Mesenchymal stem cell (in vitro differentiated cells and primary cell): Measurements from ENCODE around the gene FAM8A1.
"Not testable (repeated sequence)": the region's sequence is repeated elsewhere in the genome, so short reads cannot be mapped to it uniquely, and the experiment has no call there.

Experiments
- DNase-seq: peaks from one replicate; pipeline ENCODE4 v3.0.0-alpha.2; 2013
- H2AFZ ChIP-seq: one replicate; pipeline ENCODE4 v1.6.1; 2013; ENCODE audit warnings: low read depth, mild to moderate bottlenecking, control low read depth, inconsistent platforms, low read length, moderate library complexity
- H2AK5ac ChIP-seq: 2 replicates; pipeline ENCODE4 v1.6.1; 2013; ENCODE audit warnings: low read length, moderate library complexity, mild to moderate bottlenecking, inconsistent platforms; ENCODE audit not compliant: severe bottlenecking
- H2BK120ac ChIP-seq: one replicate; pipeline ENCODE4 v1.6.1; 2013; ENCODE audit warnings: low read depth, mild to moderate bottlenecking, inconsistent platforms, low read length, moderate library complexity
- H2BK12ac ChIP-seq, 2 experiments: one replicate each; pipeline ENCODE4 v1.6.1; 2013; ENCODE audit warnings: inconsistent platforms in 2 of 2, low read length in 2 of 2, mild to moderate bottlenecking in 2 of 2, moderate library complexity in 2 of 2, control low read depth in 1 of 2
- H2BK15ac ChIP-seq: one replicate; pipeline ENCODE4 v1.6.1; 2013; ENCODE audit warnings: mild to moderate bottlenecking, low read depth, inconsistent platforms; ENCODE audit not compliant: poor library complexity, severe bottlenecking
- H2BK5ac ChIP-seq: 2 replicates; pipeline ENCODE4 v1.6.1; 2013; ENCODE audit warnings: low read depth, mild to moderate bottlenecking, low read length, control low read depth, inconsistent platforms; ENCODE audit not compliant: poor library complexity, severe bottlenecking
- H3K14ac ChIP-seq, 2 experiments: one replicate each; pipeline ENCODE4 v1.6.1; 2013; ENCODE audit warnings: inconsistent platforms in 2 of 2, low read length in 2 of 2, control low read depth in 1 of 2, mild to moderate bottlenecking in 1 of 2, moderate library complexity in 1 of 2
- H3K18ac ChIP-seq, 2 experiments: one replicate each; pipeline ENCODE4 v1.6.1; 2013; ENCODE audit warnings: inconsistent platforms in 2 of 2, low read length in 2 of 2, control low read depth in 1 of 2, low read depth in 1 of 2, mild to moderate bottlenecking in 1 of 2
- H3K23ac ChIP-seq, 2 experiments: one replicate each; pipeline ENCODE4 v1.6.1; 2013; ENCODE audit warnings: inconsistent platforms in 2 of 2, low read length in 2 of 2, mild to moderate bottlenecking in 2 of 2, moderate library complexity in 2 of 2, control low read depth in 1 of 2
- H3K27ac ChIP-seq: 2 replicates; pipeline ENCODE4 v1.5.1; 2013; ENCODE audit warnings: mild to moderate bottlenecking, moderate library complexity, low read length, control low read depth, inconsistent platforms; ENCODE audit not compliant: poor library complexity, severe bottlenecking
- H3K27me3 ChIP-seq, 2 experiments: 2 replicates each; pipeline versions ENCODE4 v1.6.1 to v1.7.0; 2013; ENCODE audit warnings: low read length in 2 of 2, mild to moderate bottlenecking in 2 of 2, moderate library complexity in 2 of 2, control low read depth in 1 of 2, inconsistent platforms in 1 of 2; ENCODE audit not compliant: control insufficient read depth in 1 of 2, insufficient read depth in 1 of 2
- H3K36me3 ChIP-seq, 2 experiments: 2 replicates each; pipeline versions ENCODE4 v1.6.1 to v1.7.0; 2013; ENCODE audit warnings: low read length in 2 of 2, control low read depth in 1 of 2, inconsistent platforms in 1 of 2, low read depth in 1 of 2, mild to moderate bottlenecking in 1 of 2; ENCODE audit not compliant: insufficient read depth in 2 of 2, control insufficient read depth in 1 of 2
- H3K4ac ChIP-seq, 2 experiments: one replicate each; pipeline ENCODE4 v1.6.1; 2013; ENCODE audit warnings: inconsistent platforms in 2 of 2, low read length in 2 of 2, mild to moderate bottlenecking in 2 of 2, moderate library complexity in 2 of 2, control low read depth in 1 of 2, low read depth in 1 of 2
- H3K4me1 ChIP-seq: 2 replicates; pipeline ENCODE4 v1.6.1; 2013; ENCODE audit warnings: low read depth, low read length, control low read depth; ENCODE audit not compliant: control insufficient read depth, insufficient read depth
- H3K4me2 ChIP-seq: 2 replicates; pipeline ENCODE4 v1.6.1; 2013; ENCODE audit warnings: low read length, mild to moderate bottlenecking, inconsistent platforms; ENCODE audit not compliant: poor library complexity, severe bottlenecking
- H3K4me3 ChIP-seq, 2 experiments: 2 replicates each; pipeline versions ENCODE4 v1.5.1 to v1.7.0; 2013; ENCODE audit warnings: low read length in 2 of 2, mild to moderate bottlenecking in 2 of 2, control low read depth in 1 of 2, low read depth in 1 of 2; ENCODE audit not compliant: insufficient read depth in 1 of 2
- H3K79me1 ChIP-seq: replicated peaks from 2 replicates; pipeline ENCODE4 v1.6.1; 2013; ENCODE audit warnings: mild to moderate bottlenecking, control low read depth, low read length, inconsistent platforms; ENCODE audit not compliant: poor library complexity, severe bottlenecking
- H3K9ac ChIP-seq: 2 replicates; pipeline ENCODE4 v1.7.0; 2013; ENCODE audit warnings: mild to moderate bottlenecking, low read length, moderate library complexity
- H3K9me3 ChIP-seq: 2 replicates; pipeline ENCODE4 v1.7.0; 2013; ENCODE audit warnings: mild to moderate bottlenecking, low read length; ENCODE audit not compliant: control insufficient read depth
- H4K8ac ChIP-seq: one replicate; pipeline ENCODE4 v1.6.1; 2013; ENCODE audit warnings: inconsistent platforms, mild to moderate bottlenecking, low read length, moderate library complexity
- H4K91ac ChIP-seq: one replicate; pipeline ENCODE4 v1.6.1; 2013; ENCODE audit warnings: mild to moderate bottlenecking, low read length, inconsistent platforms
- WGBS: methylation state at CpG from one replicate; pipeline ENCODE4 v1.1.7; 2013; ENCODE audit warnings: mixed read lengths; 5-methylcytosine and 5-hydroxymethylcytosine counted together

The FAM8A1 gene

DNA sequence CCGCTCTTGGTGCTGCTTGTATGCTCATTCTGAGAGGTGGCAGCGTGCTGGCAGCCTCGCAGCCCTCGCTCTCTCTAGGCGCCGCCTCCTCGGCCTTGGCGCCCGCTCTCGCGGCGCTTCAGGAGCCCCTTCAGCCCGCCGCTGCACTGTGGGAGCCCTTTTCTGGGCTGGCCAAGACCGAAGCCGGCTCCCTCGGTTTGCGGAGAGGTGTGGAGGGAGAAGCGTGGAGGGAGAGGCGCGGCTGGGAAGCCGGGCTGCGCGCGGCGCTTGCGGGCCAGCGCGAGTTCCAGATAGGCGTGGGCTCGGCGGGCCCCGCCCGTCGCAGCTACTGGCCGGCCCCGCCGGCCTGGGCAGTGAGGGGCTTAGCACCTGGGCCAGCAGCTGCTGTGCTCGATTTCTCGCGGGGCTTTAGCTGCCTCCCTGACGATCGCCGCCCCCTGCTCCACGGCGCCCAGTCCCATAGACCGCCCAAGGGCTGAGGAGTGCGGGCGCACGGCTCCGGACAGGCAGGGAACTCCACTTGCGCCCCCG is 19.5 kb upstream of the FAM8A1 start:
- Histone ChIP-seq H3K4me2 (no peak overlapping the region), H2BK12ac (no peak overlapping the region), H2BK5ac (no peak overlapping the region), H3K23ac (no peak overlapping the region), H3K4ac (no peak overlapping the region), H3K36me3 (no peaks in the 10 kb centered on the region), H3K9me3 (peaks cover 4% of the 10 kb centered on the region), H4K91ac (no peak overlapping the region), H3K9ac (peak overlapping the region; percentile 74), H3K79me1 (no peaks in the 10 kb centered on the region), H3K4me3 (peak overlapping the region in 1 of 2 experiments; percentile 80), H3K18ac (no peak overlapping the region), H2BK120ac (no peak overlapping the region), H3K14ac (no peak overlapping the region), H2AFZ (no peak overlapping the region), H4K8ac (no peak overlapping the region), H2BK15ac (no peak overlapping the region), H3K27ac (no peak overlapping the region), H3K4me1 (peaks cover 2% of the 10 kb centered on the region), H3K27me3 (no peaks in the 10 kb centered on the region), H2AK5ac (no peak overlapping the region)
- DNase-seq, result no peak
- WGBS, result 88% methylated on average over 36 of the region's 53 CpGs

- H2AK5ac ChIP-seq, H2AFZ ChIP-seq, H2BK15ac ChIP-seq, H2BK120ac ChIP-seq, DNase-seq, H3K9me3 ChIP-seq, H3K4ac ChIP-seq, H2BK5ac ChIP-seq, H3K4me2 ChIP-seq, H3K23ac ChIP-seq, H3K18ac ChIP-seq, H4K91ac ChIP-seq, H4K8ac ChIP-seq, H3K27ac ChIP-seq, H3K79me1 ChIP-seq, H3K14ac ChIP-seq, H3K9ac ChIP-seq, H2BK12ac ChIP-seq, H3K27me3 ChIP-seq, H3K4me1 ChIP-seq, H3K36me3 ChIP-seq, H3K4me3 ChIP-seq: not testable (repeated sequence)
- 93% methylated on average over 7 of the region's 7 CpGs for WGBS
These were observed 18.8 kb upstream of the FAM8A1 start for GRCh38 chr6:17581282-17581681.

DNA sequence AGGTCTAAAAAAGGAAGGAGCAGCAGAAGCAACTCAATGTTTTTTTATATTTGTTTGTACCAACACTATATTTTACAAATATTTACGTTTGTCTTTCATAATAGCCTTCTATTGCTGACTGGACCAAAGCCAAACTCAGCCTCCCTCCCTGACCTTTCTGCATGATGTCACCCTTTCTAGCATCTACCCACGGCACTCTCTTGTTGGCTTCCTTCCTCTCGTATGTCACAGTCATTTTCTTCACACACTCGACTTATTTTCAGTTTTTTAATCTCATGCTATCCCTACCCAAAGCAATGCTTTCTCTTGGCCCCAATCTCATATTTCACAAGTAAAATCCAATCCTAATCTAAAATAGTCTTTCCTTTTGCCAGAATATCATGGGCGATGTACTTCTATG is 16.3 kb upstream of the FAM8A1 start:
- Histone ChIP-seq H3K9me3 (no peaks in the 10 kb centered on the region), H2AK5ac (peak overlapping the region; percentile 57), H3K79me1 (no peaks in the 10 kb centered on the region), H3K27me3 (no peaks in the 10 kb centered on the region), H3K4me3 (no peak overlapping the region), H2BK120ac (no peak overlapping the region), H3K4ac (no peak overlapping the region), H3K14ac (no peak overlapping the region), H2BK5ac (no peak overlapping the region), H3K4me1 (peaks cover 4% of the 10 kb centered on the region), H3K9ac (peak overlapping the region; percentile 71), H3K36me3 (no peaks in the 10 kb centered on the region), H2BK15ac (no peak overlapping the region), H3K23ac (no peak overlapping the region), H3K4me2 (no peak overlapping the region), H3K27ac (peak overlapping the region; percentile 61), H4K91ac (no peak overlapping the region), H2AFZ (no peak overlapping the region), H4K8ac (no peak overlapping the region), H3K18ac (no peak overlapping the region), H2BK12ac (no peak overlapping the region)
- DNase-seq, result peak; percentile 78
- 21% methylated on average over 4 of the region's 5 CpGs for WGBS

DNA sequence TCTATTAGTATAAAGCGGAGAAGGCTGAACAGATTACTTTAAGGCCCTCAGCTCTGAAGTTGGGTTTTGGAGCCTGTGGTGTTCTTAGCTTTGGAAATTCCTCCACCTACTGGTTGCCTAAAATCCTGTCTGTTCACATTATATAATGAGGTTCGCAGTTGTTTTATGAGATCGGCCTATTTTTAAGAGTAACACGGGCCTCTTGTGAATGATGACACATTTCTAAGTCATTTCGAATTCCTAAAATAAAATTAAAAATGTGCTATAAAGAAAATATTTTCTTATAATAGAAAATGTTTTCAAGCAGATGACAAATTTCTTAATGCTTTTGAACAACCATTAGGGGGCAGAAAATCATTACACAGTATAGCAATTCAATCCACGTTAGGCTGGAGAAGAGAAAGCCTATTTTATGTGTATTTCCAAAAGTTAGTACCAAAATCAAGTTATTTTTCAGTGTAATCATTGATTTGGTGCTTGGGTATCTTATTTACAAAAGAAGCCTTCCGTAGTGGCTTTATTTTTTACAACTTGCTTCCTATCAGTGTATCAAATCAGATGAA is 15.8 kb upstream of the FAM8A1 start:
- Histone ChIP-seq H3K14ac (no peak overlapping the region), H3K9ac (peak overlapping the region; percentile 71), H2BK5ac (no peak overlapping the region), H3K36me3 (no peaks in the 10 kb centered on the region), H3K4me1 (peaks cover 5% of the 10 kb centered on the region), H2BK120ac (no peak overlapping the region), H3K27me3 (no peaks in the 10 kb centered on the region), H3K4ac (no peak overlapping the region), H4K8ac (no peak overlapping the region), H2AK5ac (no peak overlapping the region), H2AFZ (no peak overlapping the region), H3K18ac (no peak overlapping the region), H2BK12ac (no peak overlapping the region), H3K9me3 (no peaks in the 10 kb centered on the region), H3K23ac (no peak overlapping the region), H4K91ac (no peak overlapping the region), H2BK15ac (no peak overlapping the region), H3K27ac (peak overlapping the region; percentile 61), H3K4me2 (no peak overlapping the region), H3K4me3 (no peak overlapping the region), H3K79me1 (no peaks in the 10 kb centered on the region)
- no CpG with 5 or more reads among the region's 7 CpGs for WGBS
- peak; percentile 84 for DNase-seq
